SKM-1 (cell line): ENCODE data around the gene EBLN2.

ENCODE experiments used
- DNase-seq: peaks from one replicate; lab custom pipeline; 2025; ENCODE audit not compliant: unreplicated experiment; lab: John Stamatoyannopoulos, UW

EBLN2 gene

GRCh38 chr3:73061416-73061815 lies at the start of gene EBLN2:
TSS of gene EBLN2 (plus strand) at chr3:73061659. CDS start at chr3:73062082, 423 bp downstream.
- DNase-seq = no peak

GRCh38 chr3:73018298-73018697 lies 43.2 kb upstream of the EBLN2 start:
- no peak for DNase-seq

- no peak for DNase-seq
These were observed 42.5 kb upstream of the EBLN2 start for GRCh38 chr3:73018790-73019441.

- no peak for DNase-seq
These were observed 40.1 kb upstream of the EBLN2 start for GRCh38 chr3:73021301-73021835.

- no peak for DNase-seq
These were observed 36.6 kb upstream of the EBLN2 start for GRCh38 chr3:73024836-73025235.

GRCh38 chr3:73026111-73026759 lies 35.2 kb upstream of the EBLN2 start:
- no peak for DNase-seq

GRCh38 chr3:73026760-73027113 lies 34.7 kb upstream of the EBLN2 start:
- DNase-seq = no peak

- DNase-seq = no peak
These were observed 32.7 kb upstream of the EBLN2 start for GRCh38 chr3:73028803-73029202.

GRCh38 chr3:73029321-73029796 lies 32.1 kb upstream of the EBLN2 start:
- no peak for DNase-seq

GRCh38 chr3:73030073-73030597 lies 31.3 kb upstream of the EBLN2 start:
- no peak for DNase-seq

- DNase-seq = no peak
These were observed 29.8 kb upstream of the EBLN2 start for GRCh38 chr3:73031573-73032103.

GRCh38 chr3:73036694-73037591 lies 24.5 kb upstream of the EBLN2 start:
- no peak for DNase-seq

- no peak for DNase-seq
These were observed 19.9 kb upstream of the EBLN2 start for GRCh38 chr3:73041537-73041936.

- DNase-seq = no peak
These were observed 18.0 kb upstream of the EBLN2 start for GRCh38 chr3:73043414-73043813.

GRCh38 chr3:73045391-73045790 lies 16.1 kb upstream of the EBLN2 start:
- no peak for DNase-seq

GRCh38 chr3:73046195-73046594 lies 15.3 kb upstream of the EBLN2 start:
- DNase-seq = no peak

GRCh38 chr3:73049319-73049718 lies 12.1 kb upstream of the EBLN2 start:
- no peak for DNase-seq

GRCh38 chr3:73052857-73053256 lies 8.6 kb upstream of the EBLN2 start:
- no peak for DNase-seq

GRCh38 chr3:73055583-73055982 lies 5.9 kb upstream of the EBLN2 start:
- no peak for DNase-seq

- DNase-seq = no peak
These were observed 5.2 kb upstream of the EBLN2 start for GRCh38 chr3:73056014-73056844.
